ENCODE data around the gene DPP6. TPM values are rescaled to one million over a fixed set of nuclear protein-coding genes. Genes with fewer than 3 reads are reported as not detected.

DPP6 gene
- total RNA-seq, 1 donor from 2014 or later, result 1.2 TPM

DNA sequence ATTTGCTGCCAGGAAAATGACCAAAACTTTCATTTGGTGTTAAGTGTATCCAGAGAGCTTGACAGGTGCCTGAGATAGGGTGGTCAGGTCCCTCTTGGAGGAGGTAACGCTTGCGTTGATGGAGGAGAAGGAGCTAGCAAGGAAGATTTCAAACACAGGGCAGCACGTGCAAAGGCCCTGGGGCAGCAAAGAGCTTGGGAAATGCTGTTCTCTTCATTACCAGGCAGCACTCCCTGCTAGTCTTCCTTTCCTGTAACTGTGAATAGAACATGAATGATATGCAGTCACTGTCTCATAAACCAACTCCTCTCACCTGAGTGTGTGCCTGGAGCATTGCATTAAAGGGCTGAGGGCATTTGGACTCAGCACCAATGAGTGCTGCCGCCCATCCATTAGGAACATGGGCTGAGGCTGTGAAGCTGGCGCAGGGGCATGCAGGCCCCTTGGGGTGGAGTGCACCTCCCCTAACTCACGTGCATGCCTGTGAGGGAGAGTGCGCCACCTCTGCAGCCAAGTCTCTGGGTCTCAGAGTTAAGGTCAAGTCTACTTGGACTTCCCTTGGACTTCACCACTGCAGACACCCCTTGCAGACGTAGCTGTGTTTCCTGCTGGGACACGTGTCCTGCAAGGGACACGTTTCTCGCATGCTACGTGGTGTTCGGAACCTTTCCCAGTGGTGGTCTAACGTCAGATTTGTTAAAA, 813.9 kb downstream of the DPP6 start:
- no peak for DNase-seq (ENCODE audit: low read depth)
- no peak overlapping the region for H3K4me3 ChIP-seq (ENCODE audit: low read depth, low read length)
- TF ChIP-seq, protein P1, sequence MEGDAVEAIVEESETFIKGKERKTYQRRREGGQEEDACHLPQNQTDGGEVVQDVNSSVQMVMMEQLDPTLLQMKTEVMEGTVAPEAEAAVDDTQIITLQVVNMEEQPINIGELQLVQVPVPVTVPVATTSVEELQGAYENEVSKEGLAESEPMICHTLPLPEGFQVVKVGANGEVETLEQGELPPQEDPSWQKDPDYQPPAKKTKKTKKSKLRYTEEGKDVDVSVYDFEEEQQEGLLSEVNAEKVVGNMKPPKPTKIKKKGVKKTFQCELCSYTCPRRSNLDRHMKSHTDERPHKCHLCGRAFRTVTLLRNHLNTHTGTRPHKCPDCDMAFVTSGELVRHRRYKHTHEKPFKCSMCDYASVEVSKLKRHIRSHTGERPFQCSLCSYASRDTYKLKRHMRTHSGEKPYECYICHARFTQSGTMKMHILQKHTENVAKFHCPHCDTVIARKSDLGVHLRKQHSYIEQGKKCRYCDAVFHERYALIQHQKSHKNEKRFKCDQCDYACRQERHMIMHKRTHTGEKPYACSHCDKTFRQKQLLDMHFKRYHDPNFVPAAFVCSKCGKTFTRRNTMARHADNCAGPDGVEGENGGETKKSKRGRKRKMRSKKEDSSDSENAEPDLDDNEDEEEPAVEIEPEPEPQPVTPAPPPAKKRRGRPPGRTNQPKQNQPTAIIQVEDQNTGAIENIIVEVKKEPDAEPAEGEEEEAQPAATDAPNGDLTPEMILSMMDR (conservative IDR thresholded peaks at IDR 0.05; ENCODE audit: low read depth, low read length), result no peak

DNA sequence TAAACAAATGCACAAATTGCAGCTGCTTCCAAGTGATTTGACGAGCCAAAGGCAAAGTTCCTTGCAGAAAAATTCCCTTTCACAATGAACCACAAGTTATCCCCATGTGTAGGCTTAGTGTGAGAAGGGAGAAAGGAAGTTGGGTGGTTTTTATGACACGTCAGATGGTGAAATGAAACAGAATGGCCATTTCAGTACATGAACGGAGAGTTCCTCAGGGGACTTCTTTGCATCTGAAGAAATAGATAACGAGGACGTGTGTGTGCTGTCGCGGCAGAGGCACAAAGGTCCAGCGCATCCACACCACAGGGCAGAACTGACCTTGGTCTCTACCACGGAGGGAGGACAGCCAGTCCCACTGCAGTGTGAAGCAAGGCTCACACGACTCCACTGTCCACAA, 814.9 kb downstream of the DPP6 start:
- no peak overlapping the region for H3K4me3 ChIP-seq (ENCODE audit: low read depth, low read length)
- no peak for DNase-seq (ENCODE audit: low read depth)
- TF ChIP-seq, protein P1 (conservative IDR thresholded peaks at IDR 0.05; ENCODE audit: low read depth, low read length), result no peak

DNA sequence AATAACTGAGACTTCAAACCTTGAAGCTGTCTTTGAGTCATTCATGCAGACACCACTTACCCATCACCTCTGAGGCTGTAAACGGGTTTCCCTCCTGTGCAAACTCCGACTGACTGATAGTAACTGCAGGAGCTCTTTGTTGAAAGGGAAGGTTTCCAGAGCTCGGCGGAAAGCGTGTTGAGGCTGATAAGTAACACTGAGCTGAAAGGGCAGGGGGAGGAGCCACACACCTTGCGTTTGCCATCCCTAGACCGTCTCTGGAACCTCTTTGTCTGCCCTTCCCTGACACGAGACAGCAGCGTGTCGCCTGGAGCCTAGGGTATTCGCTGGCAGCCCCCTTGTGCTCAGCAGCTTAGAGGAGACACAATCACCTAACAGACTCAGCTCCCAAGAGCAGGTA, 816.7 kb downstream of the DPP6 start:
- TF ChIP-seq, protein P1 (conservative IDR thresholded peaks at IDR 0.05; ENCODE audit: low read depth, low read length), result no peak
- H3K4me3 ChIP-seq (ENCODE audit: low read depth, low read length), result no peak overlapping the region
- no peak for DNase-seq (ENCODE audit: low read depth)

DNA sequence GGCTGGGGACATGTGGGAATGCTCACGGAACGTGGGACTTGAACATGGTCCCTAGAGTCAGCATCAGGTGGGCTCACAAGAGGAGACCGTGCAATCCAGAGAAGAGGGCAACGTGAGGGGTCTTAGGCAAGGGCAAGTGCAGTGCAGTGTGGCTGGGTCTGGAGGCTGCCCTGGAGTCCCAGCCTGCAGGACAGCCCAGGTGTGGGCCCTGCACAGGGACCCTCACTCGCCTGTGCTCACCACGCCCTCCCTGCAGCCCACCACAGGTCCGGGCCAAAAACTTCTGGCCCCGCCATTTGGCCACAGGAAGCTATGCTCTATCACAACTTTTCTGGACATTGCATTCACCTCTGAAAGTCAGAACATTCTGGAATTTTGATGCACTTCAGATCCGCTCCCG, 817.2 kb downstream of the DPP6 start:
- H3K4me3 ChIP-seq (ENCODE audit: low read depth, low read length), result no peak overlapping the region
- no peak for DNase-seq (ENCODE audit: low read depth)
- TF ChIP-seq, protein P1 (conservative IDR thresholded peaks at IDR 0.05; ENCODE audit: low read depth, low read length), result no peak

- H3K4me3 ChIP-seq (ENCODE audit: low read depth, low read length), result no peak overlapping the region
- DNase-seq (ENCODE audit: low read depth), result no peak
- TF ChIP-seq, protein P1 (conservative IDR thresholded peaks at IDR 0.05; ENCODE audit: low read depth, low read length), result no peak
Observed at GRCh38 chr7:154871507-154871906, 819.3 kb downstream of the DPP6 start.

DNA sequence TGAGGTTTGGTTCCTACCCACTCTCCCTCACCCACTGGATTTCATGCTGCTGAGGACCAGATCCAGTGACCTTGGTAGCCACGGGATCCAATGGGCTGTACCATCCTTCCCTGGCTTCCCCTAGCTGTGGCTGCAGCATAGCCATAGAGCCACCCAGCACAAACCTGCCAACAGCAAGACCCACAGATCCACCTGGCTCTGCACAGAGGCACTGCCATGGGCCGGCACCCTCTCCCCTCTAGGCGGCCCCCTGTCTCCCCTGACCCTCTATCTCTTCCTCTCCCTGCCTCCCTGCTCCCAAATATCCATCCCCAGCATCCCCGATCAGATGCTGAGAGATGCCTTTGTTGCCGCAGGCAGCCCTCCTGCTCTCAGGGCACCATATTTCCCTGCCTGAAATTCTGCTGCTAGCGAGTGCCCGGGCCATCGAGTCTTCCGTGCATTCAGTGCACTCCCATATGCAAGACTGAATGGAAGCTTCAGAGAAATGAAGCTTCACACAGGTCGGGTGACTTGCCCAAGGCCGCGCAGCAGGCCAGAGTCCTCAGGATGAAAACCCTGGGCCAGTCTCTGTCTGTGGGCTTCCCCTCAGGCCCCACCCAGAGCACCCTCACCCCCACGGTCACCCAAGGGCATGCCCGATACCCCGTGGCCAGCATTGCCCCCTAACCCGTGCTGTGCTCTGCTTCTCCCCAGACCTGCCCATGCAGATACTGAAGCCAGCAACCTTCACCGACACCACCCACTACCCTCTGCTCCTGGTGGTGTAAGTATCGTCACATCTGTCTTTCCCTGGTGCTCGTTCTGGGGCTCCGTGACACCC, 819.9 kb downstream of the DPP6 start:
- no peak for DNase-seq (ENCODE audit: low read depth)
- H3K4me3 ChIP-seq (ENCODE audit: low read depth, low read length), result no peak overlapping the region
- TF ChIP-seq, protein P1 (conservative IDR thresholded peaks at IDR 0.05; ENCODE audit: low read depth, low read length), result no peak
